NCI-H2107 treated with DMSO at 0.1 percent for 48 hours (cell line): ENCODE measurements around the gene CENPH.
A peak's percentile ranks its signal among the peaks of the same experiment; 100 is the strongest.
"Not testable (repeated sequence)": the region's sequence is repeated elsewhere in the genome, so short reads cannot be mapped to it uniquely, and the experiment has no call there.

Experiments used
- DNase-seq: peaks from one replicate; lab custom pipeline; 2025; ENCODE audit not compliant: unreplicated experiment; lab: John Stamatoyannopoulos, UW

Gene CENPH, protein sequence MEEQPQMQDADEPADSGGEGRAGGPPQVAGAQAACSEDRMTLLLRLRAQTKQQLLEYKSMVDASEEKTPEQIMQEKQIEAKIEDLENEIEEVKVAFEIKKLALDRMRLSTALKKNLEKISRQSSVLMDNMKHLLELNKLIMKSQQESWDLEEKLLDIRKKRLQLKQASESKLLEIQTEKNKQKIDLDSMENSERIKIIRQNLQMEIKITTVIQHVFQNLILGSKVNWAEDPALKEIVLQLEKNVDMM

DNA sequence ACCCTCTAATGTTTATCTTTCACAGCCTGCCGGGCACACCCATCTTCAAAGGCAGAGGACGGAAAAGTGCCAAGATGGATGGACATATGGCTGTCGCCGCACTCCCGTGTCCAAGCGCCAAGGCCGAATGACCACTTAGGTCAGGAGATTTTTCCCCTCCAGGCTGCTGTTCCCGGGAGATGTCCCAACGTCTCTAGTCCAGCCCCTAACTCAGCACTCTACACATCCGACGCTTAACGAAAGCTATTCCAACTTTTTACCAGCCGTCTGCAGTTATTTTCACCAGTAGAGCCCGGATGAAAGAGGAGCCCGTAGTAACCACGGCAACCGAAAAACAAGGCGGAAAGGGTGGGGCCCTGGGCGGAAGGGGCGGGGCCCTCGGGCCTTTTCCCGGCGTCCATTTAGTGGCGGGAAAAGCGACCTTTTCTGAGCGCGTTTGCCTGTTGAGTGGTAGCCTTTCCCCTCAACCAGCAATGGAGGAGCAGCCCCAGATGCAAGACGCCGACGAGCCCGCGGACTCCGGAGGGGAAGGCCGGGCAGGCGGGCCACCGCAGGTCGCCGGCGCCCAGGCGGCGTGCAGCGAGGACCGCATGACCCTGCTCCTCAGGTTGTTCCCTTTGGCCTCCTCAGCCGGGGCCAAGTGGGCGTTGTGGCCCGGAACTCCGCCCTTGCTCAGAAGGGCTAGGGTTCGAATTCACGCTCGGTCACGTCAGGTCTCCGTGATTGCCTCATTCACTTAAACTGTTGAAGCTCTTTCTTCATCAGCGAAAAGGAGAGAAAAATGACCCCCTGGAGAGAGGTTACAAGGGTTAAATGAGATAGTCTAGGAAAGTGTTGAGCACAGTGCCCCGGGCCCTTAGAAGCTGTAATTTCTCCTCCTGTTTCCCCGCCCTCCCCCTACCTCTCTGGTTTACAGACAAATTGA lies at the start of gene CENPH:
Gene CENPH (plus strand): TSS at position 422 of the 925 bp plus-strand sequence. CDS start 52 bp downstream, at position 474.
- peak; percentile 65 for DNase-seq

DNA sequence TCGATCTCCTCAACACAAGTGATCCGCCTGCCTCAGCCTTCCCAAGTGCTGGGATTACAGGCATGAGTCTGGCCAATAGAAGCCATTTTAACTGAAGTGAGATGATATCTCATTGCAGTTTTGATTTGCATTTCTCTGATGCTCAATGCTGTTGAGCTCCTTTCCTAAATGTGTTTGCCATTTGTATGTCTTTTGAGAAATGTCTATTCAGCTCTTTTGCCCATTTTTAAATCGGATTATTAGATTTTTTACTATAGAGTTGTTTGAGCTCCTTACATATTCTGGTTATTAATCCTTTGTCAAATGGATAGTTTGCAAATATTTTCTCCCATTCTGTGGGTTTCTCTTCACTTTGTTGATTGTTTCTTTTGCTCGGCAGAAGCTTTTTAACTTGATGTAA lies 49.1 kb upstream of the CENPH start:
- DNase-seq, result not testable (repeated sequence)

DNA sequence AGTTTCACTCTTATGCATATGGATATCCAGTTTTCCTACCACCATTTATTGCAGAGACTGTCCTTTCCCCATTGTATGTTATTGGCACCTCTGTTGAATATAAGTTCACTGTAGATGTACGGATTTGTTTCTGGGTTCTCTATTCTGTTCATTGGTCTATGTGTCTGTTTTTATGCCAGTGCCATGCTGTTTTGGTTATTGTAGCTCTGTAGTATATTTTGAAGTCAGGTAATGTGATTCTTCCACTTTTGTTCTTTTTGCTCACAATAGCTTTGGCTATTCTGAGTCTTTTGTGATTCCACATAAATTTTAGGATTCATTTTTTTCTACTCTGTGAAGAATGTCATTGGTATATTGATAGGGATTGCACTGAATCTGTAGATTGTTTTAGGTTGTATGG lies 48.6 kb upstream of the CENPH start:
- no peak for DNase-seq

- DNase-seq, result not testable (repeated sequence)
These were observed 40.8 kb upstream of the CENPH start for GRCh38 chr5:69148576-69148975.

- DNase-seq, result no peak
These were observed 40.3 kb upstream of the CENPH start for GRCh38 chr5:69148981-69149675.

- DNase-seq, result no peak
These were observed 39.7 kb upstream of the CENPH start for GRCh38 chr5:69149676-69150010.

GRCh38 chr5:69152731-69153130 lies 36.7 kb upstream of the CENPH start:
- DNase-seq, result no peak

GRCh38 chr5:69156456-69156855 lies 32.9 kb upstream of the CENPH start:
- DNase-seq, result no peak

DNA sequence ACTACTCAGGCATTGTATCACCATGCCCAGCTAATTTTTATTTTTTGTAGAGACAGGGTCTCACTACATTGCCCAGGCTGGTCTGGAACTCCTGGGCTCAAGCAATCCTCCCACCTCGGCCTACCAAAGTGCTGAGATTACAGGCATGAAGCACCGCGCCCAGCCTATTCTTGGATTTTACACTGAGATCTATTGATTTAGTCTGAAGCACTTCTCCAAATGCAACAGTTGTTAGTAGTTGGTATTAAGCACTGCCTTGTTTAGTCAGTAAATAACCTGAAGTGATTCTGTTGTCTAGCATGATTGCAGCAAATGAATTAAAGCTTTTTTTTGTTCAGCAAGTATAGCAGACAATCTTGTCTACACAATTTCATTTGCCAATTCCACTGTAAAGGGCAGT lies 31.3 kb upstream of the CENPH start:
- DNase-seq, result no peak

- DNase-seq, result no peak
These were observed 28.7 kb upstream of the CENPH start for GRCh38 chr5:69160651-69161050.

- DNase-seq, result peak; percentile 90
These were observed 22.5 kb upstream of the CENPH start, which contains the start of gene CCNB1 for GRCh38 chr5:69166686-69167492. Gene CCNB1, plus strand, starts transcription at chr5:69167150. Its CDS starts 113 bp downstream, at chr5:69167263.

- no peak for DNase-seq
These were observed 21.9 kb upstream of the CENPH start for GRCh38 chr5:69167493-69167855.

DNA sequence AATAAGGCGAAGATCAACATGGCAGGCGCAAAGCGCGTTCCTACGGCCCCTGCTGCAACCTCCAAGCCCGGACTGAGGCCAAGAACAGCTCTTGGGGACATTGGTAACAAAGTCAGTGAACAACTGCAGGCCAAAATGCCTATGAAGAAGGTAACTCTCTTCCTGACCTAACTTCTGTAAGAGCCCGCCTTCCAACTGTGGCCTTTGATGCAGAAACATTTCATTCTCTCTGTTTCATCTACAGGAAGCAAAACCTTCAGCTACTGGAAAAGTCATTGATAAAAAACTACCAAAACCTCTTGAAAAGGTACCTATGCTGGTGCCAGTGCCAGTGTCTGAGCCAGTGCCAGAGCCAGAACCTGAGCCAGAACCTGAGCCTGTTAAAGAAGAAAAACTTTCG lies 21.5 kb upstream of the CENPH start:
- no peak for DNase-seq

- DNase-seq, result no peak
These were observed 18.9 kb upstream of the CENPH start for GRCh38 chr5:69170495-69170894.

- no peak for DNase-seq
These were observed 18.4 kb upstream of the CENPH start for GRCh38 chr5:69170969-69171368.

- DNase-seq, result not testable (repeated sequence)
These were observed 7.6 kb upstream of the CENPH start for GRCh38 chr5:69181659-69182293.

DNA sequence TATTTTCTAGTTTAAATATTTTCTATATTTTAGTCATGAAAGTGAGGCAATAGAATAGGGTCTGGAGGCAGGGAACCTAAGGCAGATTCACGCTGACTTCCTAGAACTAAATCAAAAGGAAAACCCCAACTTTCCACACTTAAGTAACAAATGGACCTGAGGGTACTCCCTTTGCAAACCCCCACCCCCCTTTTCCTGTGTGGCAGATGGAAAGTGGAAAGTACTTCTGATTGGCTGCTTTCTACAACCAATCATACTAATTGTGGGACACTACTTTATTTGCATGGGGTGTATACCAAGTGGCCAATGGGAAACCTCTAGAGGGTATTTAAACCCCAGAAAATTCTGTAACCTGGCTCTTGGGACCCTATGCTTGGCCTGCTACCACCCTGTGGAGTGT lies 4.8 kb upstream of the CENPH start:
- DNase-seq, result no peak

GRCh38 chr5:69187342-69187741 lies 2.0 kb upstream of the CENPH start:
- no peak for DNase-seq

- DNase-seq, result no peak
These were observed 597 bp upstream of the CENPH start for GRCh38 chr5:69188811-69189161.

- no peak for DNase-seq
These were observed 13.1 kb downstream of the CENPH start for GRCh38 chr5:69202497-69202896.
